GM18519 (cell line): Measurements from ENCODE around the gene CKB.

Source experiments
- ATAC-seq: cut with Tn5 transposase; IDR thresholded peaks from one replicate; pipeline ENCODE4 v1.9.1; 2021; ENCODE audit warnings: mild to moderate bottlenecking, moderate library complexity; ENCODE audit not compliant: unreplicated experiment, low FRiP score

The CKB gene

GRCh38 chr14:103539056-103539825 lies 16.6 kb upstream of the CKB start:
- ATAC-seq: no peak

- ATAC-seq: no peak
Observed at GRCh38 chr14:103538291-103539055, 15.8 kb upstream of the CKB start.

- no peak for ATAC-seq
Observed at GRCh38 chr14:103537175-103537990, 14.8 kb upstream of the CKB start.

GRCh38 chr14:103536693-103537092 lies 14.1 kb upstream of the CKB start:
- no peak for ATAC-seq

GRCh38 chr14:103535891-103536565 lies 13.4 kb upstream of the CKB start:
- no peak for ATAC-seq

GRCh38 chr14:103535081-103535890 lies 12.7 kb upstream of the CKB start:
- no peak for ATAC-seq

- no peak for ATAC-seq
Observed at GRCh38 chr14:103534576-103535061, 12.0 kb upstream of the CKB start.

- no peak for ATAC-seq
Observed at GRCh38 chr14:103533999-103534575, 11.5 kb upstream of the CKB start.

- ATAC-seq: no peak
Observed at GRCh38 chr14:103533137-103533998, 10.7 kb upstream of the CKB start.

- no peak for ATAC-seq
Observed at GRCh38 chr14:103532216-103533136, 9.8 kb upstream of the CKB start.

GRCh38 chr14:103531421-103532215 lies 9.0 kb upstream of the CKB start:
- ATAC-seq: no peak

GRCh38 chr14:103530831-103531230 lies 8.2 kb upstream of the CKB start:
- no peak for ATAC-seq

GRCh38 chr14:103530390-103530789 lies 7.8 kb upstream of the CKB start:
- ATAC-seq: no peak

GRCh38 chr14:103529383-103530365 lies 7.0 kb upstream of the CKB start:
- ATAC-seq: no peak
